ENCODE measurements around the gene DEUP1. TPM values are rescaled to one million over a fixed set of nuclear protein-coding genes. Genes with fewer than 3 reads are reported as not detected.
"Not testable (repeated sequence)": the region's sequence is repeated elsewhere in the genome, so short reads cannot be mapped to it uniquely, and the experiment has no call there.

Gene DEUP1
- total and polyA plus RNA-seq, 8 donors, result 0.34 to 3.8 (median 2.4) TPM

DNA sequence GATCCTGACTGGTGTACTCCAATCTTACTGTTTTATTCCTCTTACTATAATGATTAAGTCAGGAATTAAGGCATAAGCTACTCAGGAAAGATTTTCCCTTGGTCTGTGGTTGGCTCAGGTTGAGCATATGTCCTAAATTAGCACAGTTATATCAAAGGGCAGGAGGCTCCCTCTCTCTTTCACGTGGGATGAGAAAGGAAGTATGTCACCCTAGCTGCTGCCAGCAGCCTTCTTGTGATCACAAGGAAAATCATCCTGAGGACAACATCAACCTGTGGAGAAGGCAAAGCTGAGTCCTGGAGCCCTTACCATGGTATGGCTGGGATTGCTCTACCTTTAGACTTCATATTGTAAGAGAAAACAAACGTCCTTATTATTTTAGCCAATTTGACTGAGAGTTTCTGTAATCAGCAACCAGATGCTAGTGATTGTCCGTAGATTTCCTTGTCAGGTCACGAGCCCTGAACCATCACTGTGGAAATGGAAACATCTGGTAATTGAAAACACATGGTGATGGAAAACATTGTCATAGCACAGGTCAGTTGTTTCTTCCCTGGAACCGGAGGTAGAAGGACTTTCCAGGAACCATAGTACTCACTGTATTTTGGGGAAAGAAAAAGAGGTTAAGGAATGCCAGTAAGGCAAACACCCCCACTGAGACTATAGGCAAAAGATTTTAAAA is 40.6 kb upstream of the DEUP1 start:
- Histone ChIP-seq H3K36me3 (no peaks in the 10 kb centered on the region), H3K9me3 (no peaks in the 10 kb centered on the region), H3K27me3 (no peaks in the 10 kb centered on the region), H3K4me1 (no peaks in the 10 kb centered on the region), H3K4me3 (no peak overlapping the region), H3K27ac (no peak overlapping the region)
- ATAC-seq (no peak), DNase-seq (no peak)
- no peak for TF ChIP-seq CTCF (IDR thresholded peaks at IDR 0.05)
- intact Hi-C loops (cut with DNase I), result no loop called here

- no peaks in the 10 kb centered on the region for H3K9me3 ChIP-seq
- no peaks in the 10 kb centered on the region for H3K27me3 ChIP-seq
- H3K36me3 ChIP-seq, result no peaks in the 10 kb centered on the region
- H3K4me3 ChIP-seq, result no peak overlapping the region
- no peak for TF ChIP-seq CTCF (IDR thresholded peaks at IDR 0.05)
- H3K4me1 ChIP-seq, result no peaks in the 10 kb centered on the region
- ATAC-seq, result no peak
- no peak for DNase-seq
- H3K27ac ChIP-seq, result no peak overlapping the region
- intact Hi-C loops (cut with DNase I), result no loop called here
Measured at GRCh38 chr11:93291110-93291509, 39.4 kb upstream of the DEUP1 start.

- Histone ChIP-seq H3K4me3 (no peak overlapping the region), H3K27ac (no peak overlapping the region), H3K27me3 (no peaks in the 10 kb centered on the region), H3K9me3 (no peaks in the 10 kb centered on the region), H3K4me1 (no peaks in the 10 kb centered on the region), H3K36me3 (no peaks in the 10 kb centered on the region)
- DNase-seq, result no peak
- intact Hi-C loops (cut with DNase I), result no loop called here
- no peak for TF ChIP-seq CTCF (IDR thresholded peaks at IDR 0.05)
- ATAC-seq, result no peak
Measured at GRCh38 chr11:93291898-93292297, 38.6 kb upstream of the DEUP1 start.

DNA sequence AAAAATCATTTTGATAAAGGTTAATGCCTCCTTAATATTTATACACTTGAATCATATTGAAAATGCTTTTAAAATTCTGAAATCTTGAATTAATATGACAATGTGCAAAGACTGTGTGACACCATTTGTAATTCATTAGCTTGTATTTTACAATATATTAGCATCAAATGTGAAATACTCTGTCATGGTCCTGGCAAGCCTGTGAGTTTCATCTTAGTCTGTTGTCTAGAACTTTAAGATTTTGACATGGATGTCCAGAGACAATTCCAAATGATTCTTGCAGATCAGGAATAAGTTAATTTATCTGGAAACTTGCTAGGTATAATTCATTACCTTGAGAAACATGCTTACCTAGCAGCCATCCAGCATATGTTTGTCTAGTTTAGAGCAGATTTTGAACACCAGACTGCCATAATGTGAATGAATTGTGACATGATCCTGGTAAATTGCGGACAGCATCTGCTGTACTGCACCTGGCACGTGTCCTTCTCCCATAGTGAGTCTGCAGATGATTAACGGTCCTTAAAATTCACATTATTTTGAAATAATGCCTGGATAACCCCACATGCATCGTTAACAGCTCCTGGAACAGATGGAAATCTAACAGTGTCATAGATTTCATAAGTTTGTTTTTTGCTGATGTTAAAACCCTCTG is 34.5 kb upstream of the DEUP1 start:
- intact Hi-C loops (cut with DNase I), result no loop called here
- Histone ChIP-seq H3K27me3 (no peaks in the 10 kb centered on the region), H3K4me1 (no peaks in the 10 kb centered on the region), H3K27ac (no peak overlapping the region), H3K36me3 (no peaks in the 10 kb centered on the region), H3K4me3 (no peak overlapping the region), H3K9me3 (no peaks in the 10 kb centered on the region)
- DNase-seq (no peak), ATAC-seq (no peak)
- TF ChIP-seq CTCF (IDR thresholded peaks at IDR 0.05), result no peak

DNA sequence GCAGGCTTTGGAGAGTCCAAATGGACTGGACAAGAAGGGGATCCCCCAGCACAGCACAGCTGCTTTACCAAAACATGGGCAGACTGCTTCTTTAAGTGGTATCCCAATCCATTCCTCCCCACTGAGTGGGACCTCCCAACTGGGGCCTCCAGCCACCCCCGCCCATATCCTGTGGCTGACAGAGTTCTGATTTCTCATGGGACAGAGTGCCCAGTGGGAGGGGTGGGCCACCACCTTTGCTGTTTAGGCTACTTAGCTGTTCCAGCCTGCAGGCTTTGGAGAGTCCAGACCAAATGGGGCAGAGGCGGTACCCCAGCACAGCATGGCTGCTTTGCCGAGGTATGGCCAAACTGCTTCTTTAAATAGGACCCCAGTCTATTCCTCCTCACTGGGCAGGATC is 26.9 kb upstream of the DEUP1 start:
- no peak overlapping the region for H3K27ac ChIP-seq
- H3K36me3 ChIP-seq, result no peaks in the 10 kb centered on the region
- no peak overlapping the region for H3K4me3 ChIP-seq
- ATAC-seq, result no peak
- intact Hi-C loops (cut with DNase I), result no loop called here
- DNase-seq, result peak in 1 of 4 donors; percentile 40
- no peak for TF ChIP-seq CTCF (IDR thresholded peaks at IDR 0.05)
- no peaks in the 10 kb centered on the region for H3K27me3 ChIP-seq
- no peaks in the 10 kb centered on the region for H3K9me3 ChIP-seq
- no peaks in the 10 kb centered on the region for H3K4me1 ChIP-seq

GRCh38 chr11:93314399-93314798 is 16.1 kb upstream of the DEUP1 start:
- H3K36me3 ChIP-seq; H3K4me3 ChIP-seq; intact Hi-C loops (cut with DNase I); H3K4me1 ChIP-seq; H3K27ac ChIP-seq; ATAC-seq; H3K27me3 ChIP-seq; DNase-seq: not testable (repeated sequence)
- H3K9me3 ChIP-seq, result peaks cover 0 to 44% of the 10 kb centered on the region in 2 donors

Data from left lung (tissue), 10 donors.